IMR-90 (cell line): ENCODE measurements around the gene MRPL48. TPM values are rescaled to one million over a fixed set of nuclear protein-coding genes. Genes with fewer than 3 reads are reported as not detected.

Source experiments
- ATAC-seq: fragments of 200-7000 bp; cut with Tn5 transposase; 2 replicates; pipeline ENCODE4 v1.9.1; 2020; ENCODE audit warnings: low read depth, mild to moderate bottlenecking, moderate library complexity
- BruUV-seq: library from RNA; stranded (reverse); fragments of 400-500 nt; replicated peaks from 2 replicates; lab custom pipeline; 2021; lab: Mats Ljungman, UMichigan
- CTCF ChIA-PET: fragments of 300-600 bp; formaldehyde crosslinking; extraction: SDS; loops from one replicate; lab custom pipeline; 2021; ENCODE audit warnings: antibody characterized with exemption; lab: Yijun Ruan, JAX
- POLR2A ChIA-PET: fragments of 300-600 bp; sonication (Branson Sonifier 250); formaldehyde crosslinking; loops from one replicate; lab custom pipeline; 2022; ENCODE audit warnings: antibody characterized with exemption; ENCODE audit not compliant: unreplicated experiment; lab: Charles Lee
- DNase-seq: peaks from one replicate; pipeline ENCODE4 v3.0.0; 2013
- H2AFZ ChIP-seq: replicated peaks from 2 replicates; pipeline ENCODE3; 2013; ENCODE audit warnings: low read length, mild to moderate bottlenecking; ENCODE audit not compliant: poor library complexity
- H2AK5ac ChIP-seq: 2 replicates; pipeline ENCODE4 v1.6.1; 2013; ENCODE audit warnings: low read depth, low read length, inconsistent platforms
- H2AK9ac ChIP-seq: replicated peaks from 2 replicates; pipeline ENCODE3; 2013; ENCODE audit warnings: mild to moderate bottlenecking, low read depth, low read length, moderate library complexity; ENCODE audit not compliant: poor library complexity
- H2BK120ac ChIP-seq: 2 replicates; pipeline ENCODE4 v1.6.1; 2013; ENCODE audit warnings: low read depth, low read length, inconsistent platforms
- H2BK15ac ChIP-seq: 3 replicates; pipeline ENCODE4 v1.6.1; 2013; ENCODE audit warnings: low read depth, low read length, inconsistent platforms
- H2BK20ac ChIP-seq: 2 replicates; pipeline ENCODE4 v1.6.1; 2013; ENCODE audit warnings: low read depth, mild to moderate bottlenecking, inconsistent platforms, low read length, moderate library complexity
- H2BK5ac ChIP-seq: 2 replicates; pipeline ENCODE4 v1.6.1; 2013; ENCODE audit warnings: mild to moderate bottlenecking, low read depth, low read length, inconsistent platforms; ENCODE audit not compliant: poor library complexity, severe bottlenecking
- H3K14ac ChIP-seq: replicated peaks from 2 replicates; pipeline ENCODE4 v1.6.1; 2013; ENCODE audit warnings: low read depth, low read length, inconsistent platforms
- H3K18ac ChIP-seq: 2 replicates; pipeline ENCODE4 v1.6.1; 2013; ENCODE audit warnings: low read depth, low read length, control low read depth
- H3K23ac ChIP-seq: 2 replicates; pipeline ENCODE4 v1.6.1; 2013; ENCODE audit warnings: low read depth, low read length, inconsistent platforms
- H3K27ac ChIP-seq: 2 replicates; pipeline ENCODE4 v1.5.1; 2013; ENCODE audit warnings: mild to moderate bottlenecking, control low read depth, low read length; ENCODE audit not compliant: insufficient read depth
- H3K27me3 ChIP-seq: 2 replicates; pipeline ENCODE4 v1.6.1; 2013; ENCODE audit warnings: low read length; ENCODE audit not compliant: control insufficient read depth, insufficient read depth
- H3K36me3 ChIP-seq: 2 replicates; pipeline ENCODE4 v1.6.1; 2013; ENCODE audit warnings: low read length, mixed read lengths; ENCODE audit not compliant: control insufficient read depth, insufficient read depth
- H3K4ac ChIP-seq: 2 replicates; pipeline ENCODE4 v1.6.1; 2013; ENCODE audit warnings: low read depth, low read length, inconsistent platforms
- H3K4me1 ChIP-seq: 2 replicates; pipeline ENCODE4 v1.6.1; 2013; ENCODE audit warnings: low read length, mixed read lengths; ENCODE audit not compliant: control insufficient read depth, insufficient read depth
- H3K4me2 ChIP-seq: 2 replicates; pipeline ENCODE4 v1.6.1; 2013; ENCODE audit warnings: low read depth, mild to moderate bottlenecking, control low read depth, low read length, moderate library complexity
- H3K4me3 ChIP-seq: 2 replicates; pipeline ENCODE4 v1.5.1; 2013; ENCODE audit warnings: low read depth, mild to moderate bottlenecking, control low read depth, low read length, moderate library complexity; ENCODE audit not compliant: insufficient read depth
- H3K56ac ChIP-seq: 2 replicates; pipeline ENCODE4 v1.6.1; 2013; ENCODE audit warnings: low read length, inconsistent platforms; ENCODE audit not compliant: insufficient read depth; ENCODE audit errors: extremely low read depth
- H3K79me1 ChIP-seq, 2 experiments: 2 replicates each; pipeline ENCODE4 v1.6.1; 2013; ENCODE audit warnings: low read length in 2 of 2, inconsistent platforms in 1 of 2, low read depth in 1 of 2
- H3K9ac ChIP-seq: 2 replicates; pipeline ENCODE4 v1.6.1; 2013; ENCODE audit warnings: low read depth, low read length, control low read depth
- H3K9me1 ChIP-seq: 2 replicates; pipeline ENCODE4 v1.6.1; 2013; ENCODE audit warnings: low read length, inconsistent platforms; ENCODE audit not compliant: insufficient read depth
- H3K9me3 ChIP-seq: 2 replicates; pipeline ENCODE4 v1.6.1; 2013; ENCODE audit warnings: low read length; ENCODE audit not compliant: control insufficient read depth, insufficient read depth
- H4K20me1 ChIP-seq: 2 replicates; pipeline ENCODE4 v1.6.1; 2013; ENCODE audit warnings: low read length, inconsistent platforms; ENCODE audit not compliant: insufficient read depth
- H4K5ac ChIP-seq: 2 replicates; pipeline ENCODE4 v1.6.1; 2013; ENCODE audit warnings: mild to moderate bottlenecking, low read depth, low read length, control low read depth
- H4K8ac ChIP-seq, 2 experiments: 2 replicates each; pipeline ENCODE4 v1.6.1; 2013; ENCODE audit warnings: low read depth in 2 of 2, low read length in 2 of 2, control low read depth in 1 of 2, inconsistent platforms in 1 of 2
- H4K91ac ChIP-seq: 2 replicates; pipeline ENCODE4 v1.6.1; 2013; ENCODE audit warnings: low read depth, low read length, inconsistent platforms; ENCODE audit not compliant: insufficient read depth
- CEBPB ChIP-seq: IDR thresholded peaks from 2 replicates; pipeline ENCODE4 v1.6.1; 2012; ENCODE audit warnings: low read depth, low read length, improper control_type of control experiment
- ELK1 ChIP-seq: fragments of 150-350 bp; IDR thresholded peaks from 2 replicates; pipeline ENCODE4 v1.6.1; 2016; ENCODE audit warnings: low read depth, mild to moderate bottlenecking, low read length, moderate library complexity, borderline replicate concordance
- FOS ChIP-seq: fragments of 150-350 bp; IDR thresholded peaks from 2 replicates; pipeline ENCODE4 v1.6.1; 2016; ENCODE audit warnings: low read depth, low read length
- whole genome bisulfite sequencing, 2 experiments: methylation state at CpG; one replicate each; pipeline versions ENCODE4 v1.1.5 to v1.1.7; 2013; ENCODE audit warnings: missing lambda C conversion rate in 2 of 2; ENCODE audit not compliant: insufficient read length in 1 of 2; ENCODE audit errors: extremely low coverage in 2 of 2; 5-methylcytosine and 5-hydroxymethylcytosine counted together
- dilution Hi-C: fragments of 300-500 bp; cut with HindIII; formaldehyde crosslinking; loops from one replicate; pipeline ENCODE4 v1.14.3; 2018; ENCODE audit warnings: low sequenced_read_pairs; ENCODE audit not compliant: unreplicated experiment
- in situ Hi-C: fragments of 300-500 bp; cut with MboI; formaldehyde crosslinking; loops from 3 replicates; pipeline ENCODE4 v1.14.3; 2019; ENCODE audit warnings: low sequenced_read_pairs, inconsistent platforms, mixed read lengths
- intact Hi-C: fragments of 100-400 bp; cut with micrococcal nuclease; formaldehyde crosslinking; loops from 2 replicates; pipeline ENCODE4 v1.10.0; 2022
- polyA plus RNA-seq, 3 experiments: library from polyadenylated mRNA; depleted of rRNA; stranded (reverse); fragments of >200 nt; gene quantifications; 2 replicates each; pipeline ENCODE4 v1.2.3, GENCODE V29; 2012; ENCODE audit warnings: low replicate concordance in 1 of 3
- total RNA-seq: library from RNA; depleted of rRNA; stranded (reverse); fragments of >200 nt; gene quantifications from 2 replicates; pipeline ENCODE4 v1.2.3, GENCODE V29; 2012

Gene MRPL48
- total and polyA plus RNA-seq, 2 of the 4 experiments (the other 2 are of a cell fraction), result 24.0 to 29.4 TPM

- H2AFZ ChIP-seq, result no peak overlapping the region
- no CpG with 5 or more reads among the region's 2 CpGs for WGBS, 2 experiments
- peak overlapping the region; percentile 70 for H3K4ac ChIP-seq
- ChIA-PET POLR2A (interaction anchor here (0.8 kb wide), 1 partner anchor 15 kb away, joined by 3 read pairs; no protein-coding TSS in a partner anchor), CTCF (interaction anchor here (1.0 kb wide), 1 partner anchor 12 kb away, joined by 3 read pairs; no protein-coding TSS in a partner anchor)
- no peak overlapping the region for H3K56ac ChIP-seq
- no peaks in the 10 kb centered on the region for H3K27me3 ChIP-seq
- no peak overlapping the region for H3K4me3 ChIP-seq
- TF ChIP-seq CEBPB, result peak; percentile 66
- peak; percentile 67; the same call in 1 of the 2 replicates for TF ChIP-seq FOS
- no peak for TF ChIP-seq ELK1
- peak overlapping the region; percentile 6 for H2AK9ac ChIP-seq
- H4K5ac ChIP-seq, result no peak overlapping the region
- 0 out of 2 replicates have a peak overlapping the region, but pooled peaks have one; percentile 15 for H2BK20ac ChIP-seq
- peaks cover 11% of the 10 kb centered on the region for H3K9me1 ChIP-seq
- H3K9ac ChIP-seq, result no peak overlapping the region
- H4K20me1 ChIP-seq, result peaks cover 9% of the 10 kb centered on the region; the same call in 1 of the 2 replicates
- peaks cover 5% of the 10 kb centered on the region for H3K4me1 ChIP-seq
- no peak overlapping the region; the same call in 2 of the 3 replicates for H2BK15ac ChIP-seq
- peaks cover 3% of the 10 kb centered on the region for H3K36me3 ChIP-seq
- H3K9me3 ChIP-seq, result no peaks in the 10 kb centered on the region
- peak overlapping the region in 1 of 2 experiments; percentile 32; a peak in 2 of 4 replicates for H4K8ac ChIP-seq
- H2AK5ac ChIP-seq, result peak overlapping the region; percentile 32
- intact Hi-C loops (no loop called here), in situ Hi-C loops (no loop called here), dilution Hi-C loops (no loop called here)
- H3K14ac ChIP-seq, result peak overlapping the region; percentile 49
- DNase-seq (peak; percentile 93), ATAC-seq (peak; percentile 70)
- no TSS peak for BruUV-seq
- peak overlapping the region; percentile 79 for H2BK5ac ChIP-seq
- peak overlapping the region; percentile 13 for H4K91ac ChIP-seq
- H3K27ac ChIP-seq, result peak overlapping the region; percentile 78
- H3K79me1 ChIP-seq, result peaks cover 0 to 13% of the 10 kb centered on the region in 2 experiments; a peak in 1 of 4 replicates
- H3K18ac ChIP-seq, result peak overlapping the region; percentile 18; the same call in 1 of the 2 replicates
- peak overlapping the region; percentile 60 for H3K4me2 ChIP-seq
- H2BK120ac ChIP-seq, result peak overlapping the region; percentile 66
- H3K23ac ChIP-seq, result peak overlapping the region; percentile 54; the same call in 1 of the 2 replicates
Measured at GRCh38 chr11:73866586-73866996, 78.9 kb downstream of the MRPL48 start.
